A172 (cell line): ENCODE measurements around the gene PRLR. TPM values are rescaled to one million over a fixed set of nuclear protein-coding genes. Genes with fewer than 3 reads are reported as not detected.
"Not testable (repeated sequence)": the region's sequence is repeated elsewhere in the genome, so short reads cannot be mapped to it uniquely, and the experiment has no call there.

ENCODE experiments used
- DNase-seq: peaks from one replicate; pipeline ENCODE4 v3.0.0-alpha.2; 2015; ENCODE audit warnings: low spot score
- total RNA-seq: library from RNA; depleted of rRNA; stranded (reverse); fragments of >200 nt; shearing (Covaris generic); gene quantifications from 2 replicates; pipeline ENCODE4 v1.2.3, GENCODE V29; 2014

PRLR gene
- total RNA-seq, 1 experiment from 2014 or later: 0.36 TPM

DNA sequence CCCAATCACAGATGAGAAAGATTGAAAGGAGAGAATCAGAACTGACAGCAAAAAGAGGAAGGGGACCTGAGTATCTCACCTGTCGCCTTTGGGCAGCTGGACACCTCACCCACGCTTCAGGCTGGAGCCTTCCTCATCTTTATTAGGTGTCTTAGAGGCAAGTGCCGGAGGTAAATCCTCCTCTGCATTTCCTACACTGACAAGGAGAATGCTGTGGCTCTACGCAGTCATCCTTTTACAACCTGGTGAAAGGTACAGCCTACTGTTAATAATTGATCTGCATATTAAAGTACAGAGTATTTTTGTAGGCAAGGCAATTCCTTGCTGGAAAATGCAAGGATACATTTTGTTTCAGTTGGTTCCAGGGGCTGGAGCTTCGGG is 34.8 kb downstream of the PRLR start:
- DNase-seq: no peak

DNA sequence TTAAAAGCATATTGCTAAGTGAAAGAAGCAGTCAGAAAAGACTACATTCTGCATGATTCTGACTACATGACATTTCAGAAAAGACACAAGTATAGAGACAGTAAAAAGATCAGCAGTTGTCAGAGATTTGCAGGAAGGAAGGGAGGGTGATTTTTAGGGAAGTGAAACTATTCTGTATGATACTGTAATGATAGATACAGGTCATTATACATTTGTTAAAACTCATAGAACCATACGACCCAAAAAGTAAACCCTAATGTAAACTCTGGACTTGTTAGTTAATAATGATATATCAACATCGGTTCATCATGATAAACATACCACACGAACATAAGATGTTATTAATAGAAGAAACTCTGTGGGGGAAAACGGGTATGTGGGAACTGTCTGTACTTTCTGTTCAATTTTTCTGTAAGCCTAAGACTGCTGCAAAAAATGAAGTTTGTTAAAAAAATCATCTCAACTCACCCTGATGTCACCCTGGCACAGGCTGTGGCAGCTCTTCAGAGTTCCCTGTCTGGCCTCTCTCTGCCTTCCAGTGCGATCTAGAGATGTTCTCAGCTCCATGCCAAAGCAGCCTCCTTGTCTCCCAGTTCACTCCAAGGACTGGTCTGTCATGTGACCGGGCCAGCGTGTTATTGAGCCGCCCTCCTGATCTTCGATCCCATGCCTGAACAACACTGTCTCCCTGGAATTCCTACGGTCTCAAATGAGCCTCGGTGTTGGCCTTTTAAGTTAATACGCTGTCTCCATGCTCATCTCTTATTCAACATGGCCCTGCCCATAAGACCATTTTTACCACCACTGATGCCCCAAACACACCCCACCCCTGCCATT is 35.4 kb downstream of the PRLR start:
- DNase-seq: no peak

DNA sequence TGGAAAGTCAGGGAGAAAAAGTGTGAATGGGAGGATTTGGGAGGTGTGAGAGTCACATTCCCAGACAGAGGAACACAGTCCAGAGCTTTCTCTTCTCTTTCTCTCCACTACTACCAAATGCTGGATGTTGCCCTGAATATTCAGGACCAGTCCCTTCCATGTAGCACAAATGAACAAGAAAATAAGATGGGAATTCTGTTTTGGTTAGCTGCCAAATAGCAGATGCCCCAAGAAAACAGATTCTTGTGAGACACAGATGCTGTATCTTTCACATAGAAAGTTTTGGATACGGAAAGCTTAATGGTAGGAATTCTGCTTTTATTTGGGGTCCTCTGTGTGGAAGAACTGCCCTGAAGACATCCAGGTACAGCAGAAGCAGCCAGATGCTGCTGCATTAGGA is 37.8 kb downstream of the PRLR start:
- DNase-seq: no peak

DNA sequence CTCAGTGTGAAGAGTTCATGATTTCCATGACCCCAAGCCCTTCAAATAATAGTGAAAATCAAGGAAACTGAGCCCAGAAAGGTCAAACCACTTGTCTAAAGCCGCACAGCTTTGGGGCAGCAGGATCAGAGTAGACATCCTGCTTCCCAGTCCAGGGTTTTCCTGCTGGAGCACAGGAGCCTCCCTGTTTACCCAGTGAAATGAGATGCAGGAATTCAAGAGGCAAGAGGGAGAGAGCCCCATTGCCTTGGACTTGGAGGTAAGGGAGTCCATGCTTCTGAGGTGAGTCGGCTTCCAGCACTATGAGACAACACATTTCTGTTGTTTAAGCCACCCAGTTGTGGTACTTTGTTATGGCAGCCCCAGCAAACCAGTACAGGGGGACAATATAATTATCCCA is 40.5 kb downstream of the PRLR start:
- DNase-seq: not testable (repeated sequence)

DNA sequence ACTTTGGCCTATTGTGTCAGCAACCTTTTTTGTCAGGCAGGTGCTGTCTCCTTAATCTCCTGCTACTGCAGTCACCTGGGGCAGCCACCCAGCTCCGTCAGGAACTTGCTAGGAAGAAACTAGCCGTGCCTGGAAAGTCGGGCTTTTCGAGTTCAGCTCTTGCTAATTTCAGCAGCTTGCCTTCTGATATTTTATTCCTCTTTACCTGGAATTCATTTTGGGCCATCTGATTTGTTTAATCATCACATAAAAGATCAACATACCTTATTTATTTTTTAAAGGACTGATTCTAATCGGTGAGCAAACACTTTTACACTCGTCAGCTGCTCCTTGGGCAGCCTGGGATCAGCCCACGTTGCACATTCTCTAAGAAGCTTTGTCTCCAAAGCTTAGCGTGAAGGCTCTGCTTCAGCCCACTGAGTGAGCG is 42.2 kb downstream of the PRLR start:
- no peak for DNase-seq

DNA sequence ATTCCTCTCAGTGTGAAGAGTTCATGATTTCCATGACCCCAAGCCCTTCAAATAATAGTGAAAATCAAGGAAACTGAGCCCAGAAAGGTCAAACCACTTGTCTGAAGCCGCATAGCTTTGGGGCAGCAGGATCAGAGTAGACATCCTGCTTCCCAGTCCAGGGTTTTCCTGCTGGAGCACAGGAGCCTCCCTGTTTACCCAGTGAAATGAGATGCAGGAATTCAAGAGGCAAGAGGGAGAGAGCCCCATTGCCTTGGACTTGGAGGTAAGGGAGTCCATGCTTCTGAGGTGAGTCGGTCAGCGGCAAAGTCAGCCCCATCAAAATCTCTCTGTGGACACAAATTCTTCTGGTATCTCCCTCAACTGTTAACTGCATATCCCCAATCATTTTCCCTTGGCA is 42.7 kb downstream of the PRLR start:
- not testable (repeated sequence) for DNase-seq

DNA sequence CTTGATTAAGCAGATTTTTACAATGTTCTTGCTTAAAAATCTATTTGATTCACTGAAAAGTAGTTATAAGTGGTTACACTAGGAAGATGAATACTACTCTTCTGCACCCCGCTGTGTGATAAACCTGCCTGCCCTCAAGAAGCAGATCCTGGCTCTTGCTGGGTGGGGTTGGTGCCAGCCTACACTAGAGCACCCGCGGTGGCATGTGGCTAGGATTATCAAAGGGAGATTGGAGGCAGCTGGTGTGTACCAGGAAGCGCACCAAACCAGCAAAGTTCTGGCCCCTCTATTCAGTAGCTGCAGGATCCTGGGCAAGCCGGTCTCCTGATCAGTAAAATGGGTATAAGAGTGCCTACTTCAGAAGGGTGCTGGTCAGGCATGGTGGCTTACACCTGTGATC is 43.5 kb downstream of the PRLR start:
- no peak for DNase-seq

DNA sequence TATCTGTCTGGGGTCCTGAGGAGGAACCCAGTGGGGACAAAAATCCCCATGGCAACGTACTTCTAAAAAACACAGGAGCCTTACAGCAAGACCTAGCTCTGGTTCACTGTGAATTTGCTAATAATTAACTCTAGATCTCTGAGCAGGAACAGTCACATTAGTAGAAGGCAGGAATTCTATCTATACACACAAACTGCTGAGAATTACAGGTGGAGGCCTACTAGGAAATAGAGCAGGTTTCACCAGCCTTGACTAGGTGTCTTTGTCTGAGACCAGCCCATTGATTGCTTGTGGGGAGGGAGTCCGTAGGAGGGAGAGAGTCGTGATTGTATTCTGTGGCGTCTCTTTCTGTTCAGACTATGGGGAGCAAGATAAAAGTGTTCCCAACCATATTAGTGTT is 44.8 kb downstream of the PRLR start:
- DNase-seq: no peak

DNA sequence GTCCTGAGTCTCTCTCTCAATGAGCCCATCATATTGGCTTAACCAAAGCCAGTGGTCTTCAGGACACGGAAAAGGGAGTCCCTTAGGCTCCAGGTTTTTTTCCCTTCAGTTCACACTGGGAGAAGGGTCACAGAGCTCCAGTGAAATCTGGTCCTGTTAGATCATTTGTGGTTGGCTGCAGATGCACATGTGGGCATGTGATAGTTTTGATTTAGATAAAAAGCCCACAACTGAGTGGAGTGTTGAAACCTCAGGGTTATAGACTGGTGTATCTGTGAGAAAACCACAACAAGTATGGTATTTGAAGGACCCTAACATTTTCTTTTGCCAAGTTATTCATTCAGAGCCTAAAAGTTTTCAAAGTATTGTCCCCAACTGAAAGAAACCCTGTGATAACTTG is 46.7 kb downstream of the PRLR start:
- no peak for DNase-seq

DNA sequence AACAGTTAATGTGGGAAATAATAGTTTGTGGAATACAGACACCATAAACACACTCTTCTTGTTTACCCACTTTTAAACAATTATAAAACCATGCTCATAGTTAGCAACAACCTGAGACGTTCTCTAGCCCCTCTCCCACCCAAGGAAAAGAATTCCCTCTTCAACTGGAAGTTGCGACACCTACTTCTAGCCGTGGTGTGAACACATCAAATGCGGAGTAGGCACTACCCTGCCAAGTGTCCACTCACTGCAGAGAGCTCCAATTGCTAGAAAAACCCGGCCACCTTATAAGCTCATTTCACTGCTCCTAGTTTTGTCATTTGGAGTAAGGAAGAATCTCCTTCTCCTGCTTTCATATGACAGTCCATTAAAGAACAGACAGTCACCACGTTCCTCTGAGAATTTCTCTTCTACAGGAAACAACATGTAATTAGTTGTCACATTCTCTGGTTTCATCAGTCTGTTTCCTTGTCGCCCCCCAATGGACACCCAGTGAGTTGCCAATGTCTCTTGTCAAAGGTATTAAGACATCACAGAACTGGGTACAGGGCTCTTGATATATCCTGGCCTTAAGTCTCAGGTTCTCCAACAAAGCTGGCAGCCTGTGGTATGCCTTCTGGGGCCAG is 47.3 kb downstream of the PRLR start:
- peak; percentile 70 for DNase-seq

DNA sequence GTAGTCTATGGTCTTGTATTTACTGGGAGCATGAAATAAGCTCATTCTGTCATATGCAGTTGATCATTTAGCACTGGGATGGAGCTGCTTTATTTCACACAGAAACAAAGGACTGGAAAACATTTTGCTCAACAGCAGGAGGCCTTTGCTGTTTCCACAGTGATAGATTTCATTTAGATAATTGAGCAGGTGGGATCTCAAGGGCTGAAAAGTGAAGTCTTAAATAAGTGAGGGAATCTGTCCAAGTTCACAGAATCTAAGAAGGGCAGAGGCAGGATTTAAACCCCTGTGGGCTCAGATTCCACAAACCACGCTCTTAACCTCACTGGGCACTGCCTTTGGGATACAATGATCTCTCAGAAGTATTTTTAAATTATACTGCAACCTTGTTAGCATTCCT is 47.8 kb downstream of the PRLR start:
- no peak for DNase-seq

DNA sequence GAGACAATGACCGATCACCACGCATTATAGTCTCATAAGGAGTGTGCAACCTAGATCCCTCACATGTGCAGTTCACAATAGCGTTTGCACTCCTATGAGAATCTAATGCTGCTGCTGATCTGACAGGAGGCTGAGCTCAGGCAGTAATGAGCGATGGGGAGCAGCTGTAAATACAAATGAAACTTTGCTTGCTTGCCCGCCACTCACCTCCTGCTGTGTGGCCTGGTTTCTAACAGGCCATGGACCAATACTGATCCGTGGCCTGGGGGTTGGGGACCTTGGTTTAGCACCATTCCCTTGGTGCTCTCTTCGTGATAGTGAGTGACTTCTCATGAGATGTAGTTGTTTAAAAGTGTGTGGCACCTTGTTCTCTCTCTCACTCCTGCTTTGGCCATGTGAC is 50.2 kb downstream of the PRLR start:
- DNase-seq: no peak

DNA sequence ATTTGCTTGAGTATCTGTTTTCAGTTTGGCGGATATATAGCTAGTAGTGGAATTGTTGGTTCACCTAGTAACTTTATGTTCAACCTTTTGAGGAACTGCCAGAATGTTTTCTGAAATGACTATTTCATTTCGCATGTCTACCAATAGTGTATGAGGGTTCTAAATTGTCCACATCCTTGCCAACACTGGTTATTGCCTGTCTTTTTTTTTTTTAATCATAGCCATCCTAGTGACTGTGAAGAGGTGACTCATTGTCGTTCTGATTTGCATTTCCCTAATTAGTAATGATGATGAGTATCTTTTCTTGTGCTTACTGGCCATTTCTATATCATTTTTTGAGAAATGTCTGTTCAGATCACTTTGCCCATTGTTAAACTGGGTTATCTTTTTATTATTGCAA is 52.5 kb downstream of the PRLR start:
- DNase-seq: no peak

DNA sequence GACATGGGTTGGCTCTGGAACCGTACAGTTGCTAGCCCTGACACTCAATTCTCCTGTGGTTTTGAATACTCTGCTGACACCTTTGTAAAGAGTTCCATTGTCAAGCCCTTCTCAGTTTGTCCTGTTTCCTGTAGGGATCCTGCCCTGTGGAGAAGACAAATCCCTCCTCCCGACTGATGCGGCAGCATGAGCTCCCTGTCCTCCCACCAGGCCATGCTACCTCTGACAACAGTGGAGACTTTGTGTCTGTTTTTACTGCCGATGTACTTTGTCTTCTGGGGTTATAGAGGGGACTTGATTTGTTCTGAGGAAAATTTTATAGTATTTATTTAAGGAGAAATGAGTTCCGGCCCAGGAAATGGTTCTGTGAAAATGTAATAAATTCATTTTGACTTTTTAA is 57.8 kb downstream of the PRLR start:
- no peak for DNase-seq

DNA sequence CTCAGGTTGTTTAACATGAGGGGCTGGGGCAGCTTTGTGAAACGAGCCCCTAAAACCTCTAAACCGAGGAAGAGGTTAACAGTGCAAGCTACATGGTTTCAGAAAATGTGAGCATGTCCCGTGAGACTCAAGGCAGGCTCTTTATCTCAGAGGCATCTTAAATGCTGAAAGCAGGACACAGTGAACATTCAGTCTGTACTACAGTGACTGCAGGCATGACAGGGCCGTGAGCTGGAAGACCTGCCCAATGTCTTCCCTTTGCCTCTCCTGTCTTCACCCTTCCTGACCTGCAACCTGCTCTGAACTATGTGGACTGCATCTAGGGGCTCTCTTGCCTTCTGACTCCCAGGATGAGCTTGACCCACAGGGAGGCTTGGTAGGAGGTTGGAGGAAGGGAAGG is 58.3 kb downstream of the PRLR start:
- DNase-seq: no peak

DNA sequence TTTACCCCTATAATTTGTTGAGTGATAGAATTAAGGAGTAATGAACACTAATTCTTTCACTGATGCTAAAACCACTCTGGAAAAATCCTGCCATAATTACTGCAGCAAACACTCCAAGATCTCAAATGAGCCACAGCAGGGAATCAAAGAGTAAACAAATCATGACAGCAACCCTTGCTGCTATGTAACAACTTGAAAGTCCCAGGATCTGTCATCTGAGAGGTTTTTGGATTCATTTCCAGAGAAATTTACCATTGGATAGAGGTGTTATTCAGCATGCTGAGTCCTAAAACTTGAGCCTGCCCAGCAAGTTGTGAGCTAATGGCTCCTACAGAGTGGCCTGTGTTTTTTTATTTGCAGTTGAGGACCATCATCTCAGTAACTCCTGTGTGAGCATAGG is 59.2 kb downstream of the PRLR start:
- no peak for DNase-seq

DNA sequence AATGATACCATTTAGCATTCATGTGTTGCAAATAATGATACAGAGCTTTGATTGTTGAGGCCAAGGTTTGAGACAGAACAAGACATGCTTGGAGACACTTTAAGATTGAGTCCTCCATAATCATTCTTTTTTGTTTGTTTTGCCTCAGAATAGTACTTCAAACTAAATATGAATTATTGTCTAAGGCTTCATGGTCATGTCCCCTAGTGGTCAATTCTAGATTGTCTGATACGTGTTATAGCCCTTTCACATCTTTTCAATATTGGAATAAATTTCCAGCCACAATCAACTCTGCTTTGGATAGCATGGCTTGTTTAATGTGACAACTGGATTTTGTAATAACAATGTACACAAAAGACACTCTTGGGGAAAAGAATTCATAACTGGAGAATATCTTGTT is 64.2 kb downstream of the PRLR start:
- no peak for DNase-seq

DNA sequence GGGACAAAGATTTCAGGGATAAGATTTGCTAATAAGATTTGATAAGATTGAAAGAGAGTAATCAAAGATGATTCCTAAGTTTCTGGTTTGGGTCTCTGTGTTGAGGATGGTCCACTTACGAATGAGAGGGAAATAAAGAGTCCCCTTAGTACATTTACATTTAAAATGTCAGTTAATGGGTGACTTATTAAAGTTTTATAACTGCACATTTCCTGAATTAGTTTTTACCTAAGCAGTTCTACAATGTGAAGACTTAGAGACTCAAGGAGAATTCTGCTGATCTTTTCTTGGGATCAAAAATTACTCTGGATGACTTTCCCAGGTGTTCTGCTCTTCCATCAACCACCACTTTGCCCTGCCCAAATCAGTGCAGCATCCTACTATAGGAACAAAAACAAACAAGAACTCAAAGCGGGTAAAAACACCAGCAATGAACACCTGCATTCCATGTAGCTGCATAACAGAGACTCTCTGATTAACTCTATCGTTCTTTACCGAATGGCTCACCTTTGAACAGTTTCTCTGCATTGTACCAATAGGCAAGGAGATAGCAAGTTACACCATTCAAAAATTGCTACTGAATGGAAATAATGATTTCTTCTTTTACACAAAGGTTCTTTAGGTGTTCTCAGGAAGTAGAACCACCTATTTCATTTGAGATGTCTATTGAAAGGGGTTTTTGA is 65.3 kb downstream of the PRLR start:
- DNase-seq: no peak

DNA sequence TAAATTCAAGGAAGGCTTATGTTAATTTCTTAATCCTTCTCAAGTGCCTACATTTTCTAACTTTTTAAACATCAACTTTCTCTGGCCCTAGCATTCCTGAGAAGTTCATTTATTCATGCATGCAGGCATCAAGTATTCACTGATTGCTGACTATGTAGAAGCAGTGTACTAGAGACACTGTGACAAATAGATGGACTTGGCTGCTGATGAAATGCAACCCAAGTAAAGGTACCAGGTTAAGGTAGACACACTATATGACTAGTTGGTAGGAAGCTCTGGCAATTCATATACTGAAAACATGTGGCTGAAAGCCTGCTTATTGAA is 66.6 kb downstream of the PRLR start:
- no peak for DNase-seq

DNA sequence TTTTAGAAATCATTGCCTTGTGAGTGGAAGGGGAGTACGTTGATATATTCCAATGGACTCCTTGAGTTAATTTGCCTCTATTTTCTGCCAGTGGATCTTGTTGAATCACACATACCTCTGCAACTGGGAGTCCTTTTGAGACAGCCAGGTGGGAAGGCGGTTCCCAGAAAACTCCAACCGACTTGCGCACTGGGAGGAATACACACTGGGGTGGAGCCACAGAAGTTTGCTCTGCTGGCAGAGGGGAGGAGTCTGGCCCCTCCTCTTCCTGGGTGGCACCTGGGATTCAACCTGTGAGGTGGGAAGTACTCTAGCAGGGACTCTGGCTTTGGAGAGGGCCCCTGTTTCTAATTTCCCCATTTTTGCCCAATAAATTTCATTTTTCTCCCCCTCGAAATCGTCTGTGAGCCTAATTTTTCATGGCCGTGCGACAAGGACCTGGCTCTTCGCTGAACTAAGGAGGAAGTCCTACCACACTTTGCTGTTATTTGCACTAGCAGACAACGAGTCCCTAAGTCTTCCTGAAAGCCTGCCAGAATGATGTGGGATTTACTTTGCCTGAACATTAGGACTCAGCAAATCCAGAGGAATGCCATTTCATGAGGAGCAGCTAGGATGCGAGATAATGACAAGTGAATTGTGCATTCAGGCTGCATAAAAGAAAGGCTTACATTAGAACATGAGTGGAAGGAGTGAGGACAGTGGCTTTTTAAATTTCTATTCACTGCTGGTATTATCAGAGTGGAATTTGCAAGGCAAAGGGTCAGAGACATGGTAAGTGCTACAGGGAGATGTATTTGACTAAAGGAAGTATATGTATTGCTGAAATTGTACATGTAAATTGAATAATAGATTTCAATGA is 67.2 kb downstream of the PRLR start:
- DNase-seq: no peak

DNA sequence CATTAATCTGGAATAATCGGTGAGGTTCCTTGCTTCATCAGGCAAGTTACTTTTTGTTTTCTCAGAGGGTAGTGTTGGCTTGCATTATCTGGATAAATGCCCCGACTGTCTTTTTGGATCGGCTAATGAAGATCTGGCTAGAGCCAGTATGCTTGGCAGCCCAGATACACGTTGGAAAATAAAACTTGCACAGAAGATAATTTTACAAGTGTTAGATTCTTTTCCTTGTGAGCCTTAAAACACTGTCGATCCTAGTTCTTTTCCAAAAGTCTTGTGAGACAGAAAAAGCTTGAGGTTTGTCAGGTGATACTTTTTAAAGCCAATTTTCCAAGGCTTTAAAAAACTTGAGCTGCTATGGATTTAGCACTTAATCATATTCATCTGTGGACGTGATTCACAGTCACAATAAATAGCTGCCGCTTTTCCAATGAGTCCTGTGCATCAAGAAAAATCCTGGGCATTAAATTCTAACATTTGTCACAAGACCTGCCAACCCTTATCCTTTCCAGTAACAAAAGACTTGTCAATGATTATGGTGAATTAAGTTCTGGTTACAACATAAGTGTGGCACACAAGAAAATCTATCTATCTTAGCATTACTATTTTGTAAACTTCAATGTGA is 68.5 kb downstream of the PRLR start:
- no peak for DNase-seq
